ENCODE data around the gene CCDC57.

Gene CCDC57

DNA sequence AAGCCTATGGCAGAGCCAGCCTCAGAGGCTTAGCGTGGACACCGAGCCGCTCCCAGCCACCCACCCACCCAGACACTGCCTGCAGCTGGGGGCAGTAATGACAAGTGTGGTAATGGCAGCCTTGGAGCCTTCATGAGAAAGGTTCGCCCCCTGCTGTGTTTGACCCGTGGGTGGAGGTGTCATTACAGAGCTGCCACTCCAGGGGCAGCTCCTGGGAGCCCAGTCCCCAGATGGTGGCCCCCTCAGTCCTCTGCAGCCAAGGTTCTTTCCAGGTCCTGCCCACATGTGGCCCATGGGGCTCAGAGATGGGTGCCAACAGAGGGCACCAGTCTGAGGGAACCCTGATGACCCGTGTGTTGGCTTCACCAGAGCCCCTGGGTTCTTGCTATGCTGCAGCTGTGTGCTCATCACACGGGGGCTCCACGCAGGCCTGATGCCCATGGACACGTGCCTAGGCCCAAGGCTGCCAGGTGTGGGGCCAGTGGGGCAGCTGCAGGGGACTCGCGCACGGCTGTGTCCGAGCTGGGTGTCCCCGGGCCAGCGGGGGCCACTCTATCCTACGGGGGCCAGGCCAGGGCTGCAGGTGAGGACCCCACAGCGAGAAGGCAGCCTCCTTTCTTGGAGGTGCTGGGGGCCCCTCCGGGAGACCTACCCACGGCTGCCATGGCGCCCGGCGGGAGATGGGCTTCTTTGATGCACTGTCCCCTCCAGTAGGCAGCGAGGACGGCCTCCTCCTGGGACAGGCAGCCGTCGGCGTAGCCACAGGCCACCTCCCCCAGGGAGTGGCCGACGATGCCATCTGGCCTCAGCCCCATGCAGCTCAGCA, 122.7 kb downstream of the CCDC57 start:
- DNase-seq = no peak

DNA sequence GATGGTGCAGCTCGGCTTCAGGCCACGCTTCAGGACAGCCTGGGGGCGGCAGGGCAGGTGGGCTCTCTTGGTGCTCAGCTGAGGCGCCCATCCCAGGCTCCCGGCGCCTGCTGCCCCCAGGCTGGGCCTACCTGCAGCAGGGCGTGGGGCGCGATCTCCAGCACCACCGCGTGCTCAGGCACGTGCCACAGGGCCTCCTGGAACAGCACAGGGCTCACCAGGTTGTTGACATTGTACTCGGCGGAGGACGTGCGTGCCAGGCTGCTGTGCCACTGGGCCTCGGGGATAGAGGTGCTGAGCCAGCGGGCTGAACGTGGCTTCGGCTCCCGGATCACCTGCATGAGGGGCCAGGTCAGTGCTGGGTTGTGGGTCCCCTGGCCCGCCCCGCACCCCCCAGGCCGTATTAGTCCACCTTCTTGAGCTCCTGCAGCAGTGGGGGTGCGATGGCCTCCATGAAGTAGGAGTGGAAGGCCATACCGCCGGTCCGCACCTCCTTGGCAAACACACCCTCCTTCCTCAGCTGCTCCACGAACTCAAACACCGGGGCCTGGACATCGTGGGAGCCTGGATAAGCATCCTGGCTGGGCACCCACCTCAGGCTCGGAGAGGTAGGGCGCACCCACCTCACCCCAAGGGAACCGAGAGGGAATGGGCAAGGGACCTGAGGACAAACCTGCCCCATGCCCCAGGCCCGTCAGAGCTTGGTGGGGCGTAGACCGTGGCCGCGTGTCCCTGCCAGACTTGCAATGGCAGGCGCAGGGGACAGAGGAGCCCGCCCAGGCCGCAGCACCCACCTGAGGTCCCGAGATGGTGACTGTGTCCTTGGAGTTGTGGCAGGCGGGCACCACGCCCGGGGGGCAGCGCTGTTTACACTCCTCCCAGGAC, 123.6 kb downstream of the CCDC57 start:
- DNase-seq = no peak

GRCh38 chr17:82087961-82088837, 124.4 kb downstream of the CCDC57 start:
- no peak for DNase-seq

GRCh38 chr17:82086941-82087906, 125.4 kb downstream of the CCDC57 start:
- no peak for DNase-seq

GRCh38 chr17:82085931-82086764, 126.5 kb downstream of the CCDC57 start:
- no peak for DNase-seq

DNA sequence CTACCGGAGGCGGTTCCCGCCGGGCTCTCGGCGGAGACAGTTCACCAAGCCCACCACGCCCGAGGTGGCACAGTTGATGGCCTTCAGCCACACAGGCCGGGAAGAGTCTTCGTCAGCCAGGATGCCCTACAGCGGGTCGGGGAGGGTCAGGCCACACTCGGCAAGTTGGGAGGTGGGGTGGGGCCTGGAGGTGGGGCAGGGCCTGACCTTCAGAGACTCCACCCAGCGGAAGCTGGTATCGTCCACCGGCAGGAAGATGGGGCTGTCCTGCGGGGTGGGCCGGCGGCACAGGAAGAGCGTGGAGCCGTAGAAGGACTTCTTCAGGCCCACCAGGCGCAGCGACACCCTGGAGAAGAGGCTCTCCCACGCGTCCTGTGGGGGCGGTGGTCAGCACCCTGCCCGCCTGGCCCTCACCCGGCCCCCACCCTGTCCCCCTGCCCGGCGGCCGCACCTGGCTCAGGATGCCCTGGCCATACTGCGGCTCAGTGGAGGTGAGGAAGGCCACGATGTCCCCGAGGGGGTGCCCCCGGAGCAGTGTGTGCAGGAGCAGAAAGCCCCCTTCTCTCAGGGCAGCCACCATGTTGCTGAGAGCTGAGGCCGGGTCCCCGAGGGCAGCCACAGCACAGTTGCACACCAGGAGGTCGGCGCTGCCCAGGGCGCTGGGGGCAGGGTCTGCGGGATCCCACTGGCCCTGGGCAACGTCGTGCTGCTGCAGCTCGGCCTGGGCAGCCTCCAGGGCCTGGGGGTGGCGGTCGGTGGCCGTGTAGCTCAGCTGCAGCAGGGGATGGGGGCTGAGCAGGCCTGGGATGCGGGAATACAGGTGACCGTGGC, 127.4 kb downstream of the CCDC57 start:
- no peak for DNase-seq

GRCh38 chr17:82084373-82085030, 128.1 kb downstream of the CCDC57 start:
- DNase-seq = no peak

DNA sequence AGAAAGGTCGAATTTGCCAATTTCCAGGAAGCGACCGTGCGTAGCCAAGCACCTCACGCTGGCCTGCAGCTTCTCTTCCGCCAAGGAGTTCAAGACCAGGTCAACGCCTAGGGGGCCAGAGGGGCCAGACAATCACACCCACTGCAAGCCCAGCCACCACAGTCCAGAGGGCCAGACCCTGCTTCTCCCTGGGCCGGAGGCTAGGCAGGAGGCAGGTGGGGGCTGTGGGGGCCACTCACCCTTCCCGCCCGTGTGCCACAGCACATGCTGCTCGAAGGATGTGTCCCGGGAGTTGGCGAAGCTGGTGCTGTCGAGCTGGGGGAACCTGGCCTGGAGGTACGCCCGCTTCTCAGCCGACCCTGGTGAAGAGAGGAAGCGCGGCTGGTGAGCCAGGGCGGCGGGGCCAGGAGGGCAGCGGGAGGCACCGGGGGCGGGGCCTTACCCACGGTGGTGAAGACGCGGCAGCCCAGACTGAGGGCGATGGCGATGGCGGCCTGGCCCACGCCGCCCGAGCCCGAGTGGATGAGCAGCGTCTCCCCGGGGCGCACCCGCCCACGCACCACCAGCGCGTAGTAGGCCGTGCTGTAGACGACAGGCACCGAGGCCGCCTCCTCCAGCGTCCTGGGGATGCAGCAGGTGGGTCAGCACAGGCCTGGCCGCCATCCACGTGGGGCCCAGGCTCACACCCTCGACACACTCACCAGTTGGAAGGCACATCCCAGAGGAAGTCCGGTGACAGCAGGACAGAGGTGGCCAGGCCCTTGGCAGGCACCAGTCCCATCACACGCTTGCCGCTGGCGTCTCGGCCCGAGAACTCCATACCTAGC, 128.9 kb downstream of the CCDC57 start:
- DNase-seq = no peak

DNA sequence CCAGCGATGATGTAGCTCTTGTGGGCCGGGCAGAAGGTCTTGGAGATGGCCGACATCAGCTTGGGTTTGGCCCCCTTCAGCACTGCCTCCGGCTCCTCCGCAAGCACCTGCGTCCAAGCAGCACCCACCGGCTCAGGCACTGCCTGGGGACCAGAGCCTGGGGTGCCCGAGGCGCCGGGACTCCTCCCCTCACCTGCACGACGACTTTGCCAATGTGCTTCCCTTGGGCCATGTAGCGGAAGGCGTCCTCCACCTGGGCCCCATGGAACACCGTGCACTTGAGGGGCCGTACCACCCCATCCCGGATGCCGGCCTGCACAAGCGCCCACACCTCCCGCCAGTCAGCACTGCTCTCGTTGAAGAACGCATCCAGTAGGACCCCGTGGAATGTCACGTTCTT, 129.6 kb downstream of the CCDC57 start:
- no peak for DNase-seq

DNA sequence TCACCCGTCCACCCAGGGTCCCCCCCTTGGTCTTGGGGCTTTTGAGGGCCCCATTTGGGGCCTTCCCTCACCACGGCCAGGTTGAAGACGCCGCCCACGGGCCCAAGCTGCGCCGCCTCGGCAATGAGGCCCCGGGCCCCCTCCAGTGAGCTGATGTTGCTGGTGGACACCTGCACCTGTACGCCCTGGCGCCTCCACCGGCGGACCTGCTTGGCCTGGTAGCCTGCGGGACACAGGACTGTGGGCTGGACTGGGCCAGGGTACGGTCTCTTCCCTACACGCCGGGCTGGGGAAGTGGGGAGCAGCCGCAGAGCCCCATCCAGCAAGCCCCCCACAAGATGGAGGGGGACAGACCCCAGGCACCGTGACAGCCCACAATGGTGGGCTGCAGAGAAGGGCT, 130.2 kb downstream of the CCDC57 start:
- no peak for DNase-seq

DNA sequence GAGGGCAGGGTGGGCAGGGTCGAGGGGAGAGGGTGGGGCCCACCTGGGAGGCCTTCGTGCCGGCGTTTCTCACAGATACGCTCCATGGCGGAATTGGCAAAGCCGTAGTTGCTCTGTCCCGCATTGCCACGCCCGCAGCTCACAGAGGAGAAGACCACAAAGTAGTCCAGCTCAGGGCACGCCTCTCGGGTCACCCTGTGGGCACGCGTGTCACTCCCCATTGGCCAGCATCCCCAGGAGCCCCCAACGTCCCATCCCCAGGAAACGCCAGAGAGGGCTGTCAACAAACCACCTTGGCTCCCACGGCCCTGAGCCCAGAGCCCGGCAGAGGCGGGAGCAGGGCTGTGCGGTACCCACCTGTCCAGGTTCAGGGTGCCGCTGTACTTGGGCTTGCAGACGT, 130.7 kb downstream of the CCDC57 start:
- DNase-seq = no peak

DNA sequence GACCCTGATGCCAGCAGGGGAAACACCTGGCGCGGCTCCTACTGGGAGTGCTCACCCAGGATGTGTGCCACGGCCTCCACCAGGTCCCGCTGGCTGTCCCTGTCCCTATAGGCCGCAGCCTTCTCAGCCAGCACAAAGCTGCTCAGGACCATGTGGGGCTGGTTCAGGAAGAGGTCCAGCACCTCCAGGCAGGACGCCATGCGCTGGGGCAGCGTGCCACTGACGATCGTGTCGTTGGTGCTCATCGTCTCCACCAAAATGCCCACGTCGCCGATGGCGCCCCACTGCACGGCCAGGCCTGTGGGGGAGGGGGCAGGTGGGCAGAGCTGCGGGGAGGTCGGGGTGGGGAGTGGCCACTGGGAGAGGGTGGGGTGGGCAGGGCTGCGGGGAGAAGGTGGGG, 131.1 kb downstream of the CCDC57 start:
- no peak for DNase-seq

- no peak for DNase-seq
Measured at GRCh38 chr17:82080789-82081464, 131.7 kb downstream of the CCDC57 start.

- DNase-seq = no peak
Measured at GRCh38 chr17:82080048-82080788, 132.4 kb downstream of the CCDC57 start.

GRCh38 chr17:82079001-82079677, 133.5 kb downstream of the CCDC57 start:
- no peak for DNase-seq

DNA sequence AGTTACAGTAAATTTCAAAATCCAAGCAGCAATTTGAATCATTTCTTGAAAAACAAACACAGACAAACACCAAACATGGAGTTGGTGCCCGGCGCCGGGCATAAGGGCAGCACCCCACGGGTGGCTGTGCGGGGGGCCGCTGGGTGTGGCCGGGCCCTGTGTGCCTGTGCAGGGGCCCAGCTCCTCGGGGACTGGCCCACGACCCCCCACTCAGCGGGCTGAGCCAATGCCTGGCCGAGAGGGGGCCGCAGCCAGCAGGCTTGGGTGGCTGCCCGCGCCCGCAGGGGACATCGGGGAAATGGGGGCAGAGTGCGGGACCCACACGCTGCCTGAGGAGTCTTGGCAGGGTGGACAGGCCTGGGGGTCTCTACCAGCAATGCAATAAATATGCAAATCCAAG, 134.2 kb downstream of the CCDC57 start:
- DNase-seq = no peak

All from T1000 (cell line).